Measurements from ENCODE around the gene HAS3.

GRCh38 chr16:69079697-69080096 lies 25.8 kb upstream of the HAS3 start:
- TF ChIP-seq TCF7 (CRISPR knock-in tag; IDR thresholded peaks at IDR 0.05; ENCODE audit: low read depth): no peak
- TF ChIP-seq, protein P1, sequence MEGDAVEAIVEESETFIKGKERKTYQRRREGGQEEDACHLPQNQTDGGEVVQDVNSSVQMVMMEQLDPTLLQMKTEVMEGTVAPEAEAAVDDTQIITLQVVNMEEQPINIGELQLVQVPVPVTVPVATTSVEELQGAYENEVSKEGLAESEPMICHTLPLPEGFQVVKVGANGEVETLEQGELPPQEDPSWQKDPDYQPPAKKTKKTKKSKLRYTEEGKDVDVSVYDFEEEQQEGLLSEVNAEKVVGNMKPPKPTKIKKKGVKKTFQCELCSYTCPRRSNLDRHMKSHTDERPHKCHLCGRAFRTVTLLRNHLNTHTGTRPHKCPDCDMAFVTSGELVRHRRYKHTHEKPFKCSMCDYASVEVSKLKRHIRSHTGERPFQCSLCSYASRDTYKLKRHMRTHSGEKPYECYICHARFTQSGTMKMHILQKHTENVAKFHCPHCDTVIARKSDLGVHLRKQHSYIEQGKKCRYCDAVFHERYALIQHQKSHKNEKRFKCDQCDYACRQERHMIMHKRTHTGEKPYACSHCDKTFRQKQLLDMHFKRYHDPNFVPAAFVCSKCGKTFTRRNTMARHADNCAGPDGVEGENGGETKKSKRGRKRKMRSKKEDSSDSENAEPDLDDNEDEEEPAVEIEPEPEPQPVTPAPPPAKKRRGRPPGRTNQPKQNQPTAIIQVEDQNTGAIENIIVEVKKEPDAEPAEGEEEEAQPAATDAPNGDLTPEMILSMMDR (IDR thresholded peaks at IDR 0.05): no peak
